Inflammatory macrophage treated with lipopolysaccharide for 1 hour (primary cell): ENCODE data around the gene PRKN.
"Not testable (repeated sequence)": the region's sequence is repeated elsewhere in the genome, so short reads cannot be mapped to it uniquely, and the experiment has no call there.

Experiments
- DNase-seq, 2 donors: peaks; one replicate each; pipeline ENCODE4 v3.0.0-alpha.2; 2020 to 2022

The PRKN gene

DNA sequence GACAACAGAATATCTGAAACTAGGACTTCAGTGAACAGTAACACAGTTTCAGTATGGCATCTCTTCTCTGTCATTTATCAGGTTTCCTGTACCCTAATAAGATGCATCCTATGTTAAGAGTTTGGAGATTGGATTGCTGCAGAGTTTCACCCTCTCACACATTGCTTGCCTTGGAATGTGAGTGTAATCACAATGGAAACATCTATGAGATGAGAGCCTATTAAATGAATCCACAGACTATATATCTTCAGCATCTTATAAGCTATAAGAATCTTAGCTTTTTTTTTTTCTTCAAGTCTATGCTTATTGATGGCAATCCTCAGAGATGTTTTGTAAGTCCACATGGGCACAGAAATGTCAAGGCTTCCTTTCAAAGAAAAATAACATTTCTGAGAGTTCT lies 292.5 kb downstream of the PRKN start:
- DNase-seq = no peak

DNA sequence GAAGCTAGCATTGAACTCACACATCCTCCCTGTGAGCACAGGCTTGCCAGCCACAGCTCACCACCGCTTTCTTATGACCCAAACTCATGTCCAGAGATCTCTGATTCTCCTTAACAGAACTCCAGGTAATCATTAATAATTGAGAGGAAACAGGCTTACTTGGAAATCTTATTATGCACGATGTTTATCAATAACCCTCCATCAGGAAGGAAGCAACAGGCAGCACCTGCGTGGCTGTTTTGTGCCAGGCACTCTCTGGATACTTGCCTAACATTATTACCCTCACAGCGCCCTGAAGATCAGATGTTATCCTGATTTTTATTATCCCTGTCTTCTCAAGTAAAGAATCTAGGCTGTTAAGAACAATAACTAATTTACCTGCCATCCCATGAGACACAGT lies 306.6 kb downstream of the PRKN start:
- DNase-seq = no peak

DNA sequence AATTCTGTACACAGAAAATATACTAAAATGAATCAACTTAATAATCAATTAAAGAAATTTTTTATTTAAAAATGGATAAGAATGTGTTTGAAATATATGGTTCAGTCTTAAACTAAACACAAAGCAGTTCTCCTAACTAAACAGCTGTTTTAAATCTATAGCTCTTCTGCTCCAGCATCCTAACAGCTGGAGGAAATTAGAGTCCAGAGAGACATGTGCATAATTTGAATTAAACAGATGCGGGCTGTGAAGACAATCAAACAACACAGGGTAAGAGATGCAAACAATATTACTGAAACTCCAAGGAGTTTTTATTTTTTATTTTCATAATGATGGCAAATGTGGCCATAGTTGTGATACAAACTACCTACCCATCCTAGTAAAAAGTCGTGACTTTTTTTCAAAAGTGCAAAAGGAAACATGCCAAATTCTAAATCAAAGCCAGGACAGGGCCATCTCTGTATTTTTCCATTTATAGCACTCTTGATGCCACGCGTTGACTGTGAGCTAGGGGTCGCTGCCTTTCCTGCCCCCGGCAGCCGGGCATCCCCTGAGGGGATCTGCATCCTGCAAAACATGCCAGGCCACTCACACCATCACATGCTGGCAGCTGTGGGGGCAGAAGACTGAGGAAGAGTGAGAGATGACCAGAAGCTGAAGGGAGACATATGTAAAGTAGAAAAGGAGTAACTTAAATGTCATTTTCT lies 310.6 kb downstream of the PRKN start:
- DNase-seq = no peak

DNA sequence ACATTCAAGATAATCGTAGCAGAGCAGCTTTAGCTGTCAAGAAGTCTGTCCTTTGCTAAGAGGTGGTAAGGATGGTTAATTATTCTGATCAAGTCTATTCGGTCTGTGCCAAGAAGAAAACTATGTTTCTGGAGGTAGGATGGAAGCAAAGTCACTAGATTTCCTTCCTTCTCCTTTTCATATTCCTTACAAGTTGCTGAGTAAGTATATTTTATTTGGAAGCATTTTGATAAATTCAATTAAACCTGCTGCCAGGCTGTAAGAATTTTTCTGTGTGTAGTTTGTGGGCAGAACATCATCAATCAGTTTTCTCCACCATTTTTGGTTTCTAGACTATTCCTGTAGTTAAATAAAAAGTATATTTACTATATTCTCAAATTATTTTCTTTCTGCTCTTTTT lies 311.3 kb downstream of the PRKN start:
- no peak for DNase-seq

DNA sequence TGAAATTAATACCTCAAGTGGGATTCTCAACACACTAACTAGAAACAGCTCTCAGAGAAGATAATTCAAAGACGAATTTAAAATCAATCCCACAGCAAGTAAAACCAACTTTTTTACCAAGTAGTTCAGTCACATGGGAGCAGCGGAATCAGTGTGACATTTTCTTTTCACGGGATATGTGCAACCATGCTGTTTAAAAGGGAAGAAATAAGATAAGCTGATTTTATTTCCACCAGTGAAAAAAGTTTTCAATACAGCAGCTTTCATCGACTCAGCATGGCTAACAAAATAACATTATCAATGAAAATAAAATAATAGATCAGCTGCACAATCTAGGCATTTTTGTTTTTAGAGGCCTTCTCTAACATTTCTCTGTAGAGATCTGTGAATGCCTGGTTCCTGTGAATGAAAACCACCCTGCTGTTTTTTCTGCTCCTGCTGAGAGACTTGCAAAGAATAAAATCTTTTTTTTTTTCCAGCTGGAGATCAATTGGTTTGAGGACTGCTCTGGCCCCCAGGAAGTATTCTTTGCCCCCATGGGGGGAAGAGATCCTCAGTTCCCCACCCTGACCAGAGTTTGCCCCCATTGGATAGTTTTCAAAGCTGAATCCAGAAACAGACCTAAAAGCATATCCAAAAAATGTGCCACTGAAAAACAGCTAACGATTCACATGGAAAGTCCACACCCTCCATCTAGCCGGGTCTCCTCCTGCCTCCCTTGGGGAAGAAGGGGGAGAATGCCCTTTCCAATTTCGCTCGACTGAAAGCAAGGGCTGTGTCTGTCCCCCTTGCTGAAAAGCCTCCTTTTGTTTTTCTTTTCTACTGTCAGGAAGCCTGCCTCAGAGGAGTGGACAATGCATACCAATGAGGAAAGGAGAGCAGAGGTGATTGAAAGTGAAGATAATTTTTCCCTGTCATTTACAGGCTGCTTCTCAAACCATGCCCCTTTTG lies 317.6 kb downstream of the PRKN start:
- DNase-seq = no peak

DNA sequence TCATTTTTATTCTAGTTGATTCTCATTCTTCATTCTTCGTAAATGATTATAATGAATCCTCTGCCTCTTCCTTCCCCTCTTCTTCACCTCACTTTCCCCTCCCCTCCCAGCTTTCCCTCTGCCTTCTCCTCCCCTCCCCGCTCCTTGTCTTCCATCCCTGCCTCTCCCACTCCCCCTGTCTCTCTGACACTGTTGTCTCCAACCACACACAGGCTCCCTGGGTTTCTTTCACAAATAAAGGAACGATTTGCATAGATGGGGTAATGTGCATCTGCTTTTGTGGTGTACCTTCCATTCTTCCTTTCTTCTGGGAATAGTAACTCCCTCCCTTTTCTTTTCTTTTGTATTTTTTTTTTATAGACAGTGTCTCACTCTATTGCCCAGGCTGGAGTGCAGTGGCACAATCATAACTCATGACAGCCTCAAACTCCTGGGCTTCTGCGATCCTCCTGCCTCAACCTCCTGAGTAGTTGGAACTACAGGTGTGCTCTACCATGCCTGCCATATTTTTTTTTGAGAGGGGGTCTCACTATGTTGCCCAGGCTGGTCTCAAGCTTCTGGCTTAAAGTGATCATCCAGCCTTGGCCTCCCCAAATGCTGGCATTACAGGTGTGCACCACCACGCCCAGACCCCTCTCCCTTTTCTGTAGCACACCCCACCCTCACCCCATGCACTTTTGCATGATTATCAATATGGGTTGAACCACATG lies 318.6 kb downstream of the PRKN start:
- DNase-seq = no peak

DNA sequence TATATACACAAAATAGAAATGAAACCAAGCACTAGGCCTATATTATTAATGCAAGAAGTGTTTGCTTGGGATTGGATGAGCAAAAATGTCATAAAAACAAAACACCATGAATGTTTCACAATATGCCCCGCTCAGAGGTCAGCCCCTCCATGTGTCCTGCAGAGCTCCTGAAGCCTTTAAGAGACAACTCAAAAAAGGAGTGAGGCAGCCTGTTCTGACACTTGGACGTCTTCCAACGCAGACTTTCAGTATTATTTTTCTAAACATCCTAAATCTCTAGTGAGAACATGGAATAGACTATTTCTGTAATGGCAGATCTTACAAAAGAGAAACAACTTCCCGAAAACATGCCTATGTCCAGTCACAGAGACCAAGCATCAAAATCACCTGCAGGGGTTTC lies 322.6 kb downstream of the PRKN start:
- no peak for DNase-seq

DNA sequence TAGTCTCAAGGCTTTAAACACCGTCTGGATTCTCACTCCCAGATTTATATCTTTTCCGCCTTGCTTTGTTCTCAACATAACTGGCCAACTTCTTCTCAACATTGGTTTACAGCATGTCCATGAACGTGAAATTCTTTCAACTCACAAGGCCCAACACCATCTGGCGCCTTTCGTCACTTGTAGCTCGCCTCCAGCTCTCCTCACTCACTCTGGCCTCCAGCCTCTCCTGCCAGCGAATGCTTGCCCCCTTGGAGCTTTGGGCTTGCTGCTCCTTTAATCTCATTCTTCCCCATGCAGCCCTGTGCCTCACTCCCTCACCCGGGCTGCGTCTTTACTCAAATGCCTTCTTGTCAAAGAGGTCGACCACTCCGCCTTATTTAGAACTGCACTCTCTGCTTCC lies 324.5 kb downstream of the PRKN start:
- no peak for DNase-seq

DNA sequence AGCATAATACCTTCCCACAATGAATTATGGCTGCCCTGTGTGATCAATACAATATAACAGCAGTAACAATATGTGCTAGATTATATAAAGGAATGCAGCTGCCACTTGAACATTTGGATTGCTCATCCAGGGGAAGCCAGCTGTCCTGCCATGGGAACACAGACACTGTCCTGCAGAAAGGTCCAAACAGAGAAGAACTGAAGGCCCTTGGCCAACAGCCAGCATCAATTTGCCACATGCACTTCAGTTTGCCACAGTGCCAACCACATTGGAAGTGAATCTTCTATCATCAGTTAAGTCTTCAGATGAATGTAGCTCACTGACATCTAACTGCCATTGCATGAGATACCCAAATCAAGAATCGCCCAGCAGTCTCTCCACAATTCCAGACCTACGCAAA lies 332.4 kb downstream of the PRKN start:
- no peak for DNase-seq

DNA sequence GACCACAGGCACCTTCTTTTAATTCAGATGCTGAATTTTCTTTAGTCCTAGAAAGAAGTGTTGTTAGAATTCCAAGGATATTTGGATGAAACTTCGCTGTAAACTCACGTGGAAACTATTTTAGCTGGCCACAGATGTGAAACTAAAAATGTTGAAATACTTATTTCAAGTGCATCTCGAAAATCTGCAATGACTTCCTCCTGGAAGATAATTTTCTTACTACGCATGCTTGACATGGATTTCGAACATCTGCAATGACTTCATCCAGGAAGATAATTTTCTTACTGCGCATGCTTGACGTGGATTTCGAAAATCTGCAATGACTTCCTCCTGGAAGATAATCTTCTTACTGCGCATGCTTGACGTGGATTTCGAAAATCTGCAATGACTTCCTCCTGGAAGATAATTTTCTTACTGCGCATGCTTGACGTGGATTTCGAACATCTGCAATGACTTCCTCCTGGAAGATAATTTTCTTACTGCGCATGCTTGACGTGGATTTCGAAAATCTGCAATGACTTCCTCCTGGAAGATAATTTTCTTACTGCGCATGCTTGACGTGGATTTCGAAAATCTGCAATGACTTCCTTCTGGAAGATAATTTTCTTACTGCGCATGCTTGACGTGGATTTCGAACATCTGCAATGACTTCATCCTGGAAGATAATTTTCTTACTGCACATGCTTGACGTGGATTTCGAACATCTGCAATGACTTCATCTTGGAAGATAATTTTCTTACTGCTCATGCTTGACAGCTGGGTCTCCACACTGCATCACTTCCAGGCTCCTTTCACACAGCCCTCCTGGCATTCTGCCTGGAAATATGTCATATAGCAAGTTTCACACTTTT lies 336.4 kb downstream of the PRKN start:
- DNase-seq = not testable (repeated sequence)

DNA sequence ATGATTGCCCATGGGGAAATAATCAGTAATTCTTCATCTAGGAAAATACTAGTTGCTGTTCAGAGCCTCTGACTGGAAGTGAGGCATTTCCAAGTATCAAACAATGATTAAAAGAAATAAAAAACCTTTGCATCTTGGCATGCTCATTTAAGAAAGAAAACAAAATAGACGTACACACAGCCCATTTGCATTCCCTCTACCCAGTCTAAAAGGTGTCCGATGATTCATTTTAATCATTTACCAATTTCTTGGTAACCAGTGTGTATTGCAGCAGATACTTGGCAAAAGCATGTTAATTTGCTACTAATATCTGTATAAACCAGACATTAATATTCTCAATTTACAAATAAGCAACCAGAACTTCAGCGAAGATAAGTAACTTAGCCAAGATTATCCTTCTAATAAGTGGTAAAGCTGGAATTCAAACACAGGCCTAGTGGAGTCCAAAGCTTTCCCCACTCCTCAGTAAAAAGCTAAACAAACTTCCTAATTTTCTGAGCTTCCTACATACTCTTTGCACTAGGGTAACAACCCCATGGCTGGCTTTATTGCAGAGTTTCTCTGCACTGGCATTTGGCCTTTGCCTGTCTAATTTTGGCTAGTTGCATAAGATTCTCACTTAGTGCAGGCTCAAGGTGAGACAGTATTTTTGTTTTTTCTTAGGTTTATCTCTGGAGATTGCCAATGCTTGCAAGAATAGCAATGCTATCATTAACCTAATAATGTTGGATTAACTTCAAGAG lies 338.1 kb downstream of the PRKN start:
- DNase-seq = no peak

DNA sequence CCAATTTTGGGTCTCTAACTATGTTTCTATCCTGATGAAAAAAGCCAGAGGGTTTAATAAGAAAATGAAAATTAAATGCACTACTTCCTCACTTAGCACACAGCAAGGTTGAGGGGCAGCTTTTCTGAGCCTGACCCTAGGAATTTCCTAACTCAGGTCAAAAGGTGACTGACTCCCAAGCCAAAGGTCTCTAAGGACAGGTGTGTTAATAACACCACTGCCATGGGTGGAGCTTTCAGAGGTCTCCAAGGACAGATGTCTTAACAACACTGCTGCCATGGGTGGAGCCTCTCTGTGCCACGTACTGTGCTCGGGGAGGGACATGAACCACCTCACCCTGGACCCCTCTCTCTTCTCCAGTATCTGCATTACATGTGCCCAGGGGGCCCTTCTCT lies 339.2 kb downstream of the PRKN start:
- no peak for DNase-seq

DNA sequence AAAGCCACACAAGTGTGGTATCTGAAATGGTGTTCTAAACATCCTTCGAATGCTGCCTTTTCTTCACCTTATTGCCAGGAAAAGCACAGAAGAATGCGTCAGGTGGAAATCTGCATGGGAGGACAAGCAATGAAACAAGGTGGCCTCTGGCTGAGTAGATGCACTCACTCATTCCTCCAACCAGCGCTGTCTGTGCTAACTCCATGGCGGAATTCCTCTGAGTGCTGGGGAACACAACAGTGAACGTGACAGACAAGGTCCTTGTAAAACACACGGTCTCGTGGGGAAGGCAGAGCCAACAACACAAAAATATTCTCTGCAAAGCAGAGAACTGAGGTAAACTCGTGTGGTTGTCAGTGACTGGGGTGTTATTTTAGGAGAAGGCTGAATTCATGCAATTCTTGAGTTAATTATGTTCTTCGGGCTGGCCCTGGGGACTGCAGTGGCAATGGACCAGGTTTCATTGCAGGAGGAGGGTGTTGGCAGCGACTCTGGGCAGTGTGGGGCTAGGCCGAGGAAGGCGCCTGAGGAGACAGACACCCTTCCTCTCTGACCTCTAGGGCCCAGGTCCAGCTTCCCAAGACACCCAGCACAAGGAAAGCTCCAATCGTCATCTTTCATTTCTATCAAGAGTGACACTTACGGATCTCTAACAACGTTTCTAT lies 339.7 kb downstream of the PRKN start:
- no peak for DNase-seq

DNA sequence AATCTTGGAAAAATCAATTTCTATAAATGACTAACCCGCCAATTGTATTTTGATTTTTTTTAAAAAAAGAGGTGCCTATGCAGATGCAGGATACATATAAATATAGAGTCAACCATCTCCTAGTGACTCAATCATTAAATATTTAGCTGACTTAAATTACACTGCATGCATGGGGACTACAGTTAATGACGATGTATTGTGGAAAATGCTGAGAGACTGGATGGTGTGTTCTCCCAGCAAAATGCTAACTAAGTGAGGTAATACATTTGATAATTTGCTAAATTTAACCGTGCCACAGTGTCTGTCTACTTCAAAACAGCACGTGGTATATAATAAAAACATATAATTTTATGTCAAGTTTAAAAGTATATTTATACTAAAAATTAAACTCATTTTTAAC lies 341.6 kb downstream of the PRKN start:
- no peak for DNase-seq

DNA sequence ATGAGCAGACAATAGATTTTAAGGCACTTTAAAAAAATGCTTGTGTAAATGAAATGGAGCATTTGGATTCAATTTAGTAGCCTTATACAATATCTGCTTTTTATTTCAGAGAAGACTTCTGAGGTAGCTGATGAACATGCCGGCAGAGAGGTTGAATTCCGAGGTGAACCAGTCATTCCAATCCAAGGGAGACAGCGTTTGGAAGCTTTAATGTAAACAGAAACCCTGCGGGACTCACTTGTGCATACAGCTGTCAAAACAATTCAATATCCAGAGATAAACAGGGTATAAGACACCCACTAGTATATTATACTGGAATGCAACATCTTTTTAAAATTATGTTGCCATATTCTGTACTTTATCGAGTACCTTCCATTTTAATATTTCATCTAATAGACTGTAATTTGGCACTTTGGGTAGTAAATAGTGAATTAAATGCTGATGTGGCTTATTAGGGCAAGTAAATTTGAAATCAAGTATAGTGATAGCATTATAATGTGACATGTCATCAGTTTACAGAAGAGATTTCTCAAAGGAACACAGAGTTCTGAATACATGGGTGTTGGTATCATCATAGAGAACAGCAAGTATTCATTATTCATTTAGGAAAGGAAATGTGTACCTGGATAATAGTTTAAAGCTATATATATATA lies 347.7 kb downstream of the PRKN start:
- no peak for DNase-seq

DNA sequence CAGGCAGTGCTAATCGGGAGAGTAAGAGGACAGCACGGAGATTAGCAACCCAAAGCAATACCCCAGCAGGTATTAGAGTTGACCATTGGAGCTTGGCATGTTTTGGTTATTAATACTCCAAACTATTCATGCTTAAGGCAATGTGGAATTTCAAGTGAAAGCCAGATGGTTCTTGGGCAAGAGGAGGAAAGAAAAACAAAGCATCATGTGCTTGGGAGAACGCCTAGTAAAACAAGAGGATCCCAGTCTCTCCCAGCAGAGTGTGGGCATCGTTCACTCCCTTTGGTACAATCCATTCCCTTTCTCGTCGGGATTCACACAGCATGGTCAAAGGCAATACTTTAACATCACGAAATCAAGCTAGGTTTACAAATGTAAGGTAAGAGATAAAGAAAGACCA lies 349.8 kb downstream of the PRKN start:
- no peak for DNase-seq

DNA sequence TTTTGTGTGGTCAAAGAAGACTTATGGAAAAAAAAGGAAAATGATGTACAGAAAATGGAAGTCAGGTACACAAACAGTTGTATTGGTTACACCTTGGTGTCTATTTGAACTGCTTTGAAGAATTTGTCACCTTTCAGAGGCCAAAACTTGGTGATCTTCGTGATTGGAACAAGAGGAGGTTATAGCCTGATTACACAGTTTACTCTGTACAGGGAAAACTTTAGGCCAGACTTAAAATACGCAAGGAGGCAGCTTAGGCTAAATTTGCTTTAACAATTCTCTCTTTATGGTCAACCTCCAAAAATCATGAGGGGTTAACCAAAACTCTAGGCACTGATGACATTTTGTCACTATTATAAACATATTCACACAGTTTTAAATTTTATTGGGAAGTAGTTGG lies 353.7 kb downstream of the PRKN start:
- DNase-seq = no peak

DNA sequence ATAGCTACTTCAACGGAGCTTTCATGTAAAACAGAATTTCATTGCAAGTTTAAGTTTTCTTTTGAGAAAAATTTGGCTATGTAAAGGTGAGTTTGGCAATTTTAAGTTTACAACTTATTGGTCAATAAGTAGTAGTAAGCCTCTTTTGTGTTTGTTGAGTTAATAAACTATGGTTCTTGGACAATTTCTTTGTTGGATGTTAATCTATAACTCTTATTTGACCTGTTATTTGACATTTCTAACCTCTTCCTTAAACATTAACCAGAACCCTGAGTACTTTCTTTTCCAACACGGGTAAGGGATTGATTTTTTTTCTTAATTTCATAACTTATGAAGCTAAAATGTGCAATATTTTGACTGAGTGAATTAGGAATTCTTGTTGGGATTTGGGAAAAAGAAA lies 354.4 kb downstream of the PRKN start:
- no peak for DNase-seq

DNA sequence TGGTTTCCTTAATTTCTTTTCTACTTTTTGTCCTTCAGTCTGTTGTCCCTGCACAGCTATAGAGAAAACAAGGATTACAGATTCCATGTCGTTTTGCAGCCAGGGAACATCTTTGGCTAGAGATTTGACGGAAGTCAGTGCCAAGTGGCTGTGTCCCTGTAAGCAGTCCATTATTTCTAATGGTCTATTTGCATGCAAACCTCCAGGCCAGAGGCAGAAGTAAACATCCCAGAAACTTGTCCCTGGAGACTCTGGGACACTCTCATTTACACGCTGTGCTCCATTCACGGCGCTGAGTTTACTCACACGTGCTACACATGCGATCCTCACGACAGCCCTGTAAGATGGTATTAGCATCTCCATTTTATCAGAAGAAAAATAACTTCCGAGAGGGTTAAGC lies 355.5 kb downstream of the PRKN start:
- DNase-seq = no peak

DNA sequence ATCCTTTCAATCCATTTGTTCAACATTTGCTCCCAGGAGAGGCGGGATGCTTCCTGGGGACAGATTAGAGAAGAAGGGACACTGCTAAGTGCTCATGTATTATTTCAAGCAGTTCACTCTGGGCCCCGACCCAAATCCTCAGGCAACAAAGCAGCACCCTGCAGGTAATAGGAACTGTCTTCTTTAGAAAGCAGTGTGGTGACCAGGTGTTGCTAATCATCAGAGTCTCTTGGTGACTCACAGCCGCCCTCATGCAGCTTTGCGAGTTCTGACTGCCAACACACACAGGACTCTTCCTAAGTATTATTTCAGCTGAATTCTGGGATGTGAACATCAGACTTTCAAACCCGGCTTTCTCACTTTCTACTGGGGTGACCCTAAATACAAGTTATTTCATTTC lies 356.4 kb downstream of the PRKN start:
- DNase-seq = no peak

DNA sequence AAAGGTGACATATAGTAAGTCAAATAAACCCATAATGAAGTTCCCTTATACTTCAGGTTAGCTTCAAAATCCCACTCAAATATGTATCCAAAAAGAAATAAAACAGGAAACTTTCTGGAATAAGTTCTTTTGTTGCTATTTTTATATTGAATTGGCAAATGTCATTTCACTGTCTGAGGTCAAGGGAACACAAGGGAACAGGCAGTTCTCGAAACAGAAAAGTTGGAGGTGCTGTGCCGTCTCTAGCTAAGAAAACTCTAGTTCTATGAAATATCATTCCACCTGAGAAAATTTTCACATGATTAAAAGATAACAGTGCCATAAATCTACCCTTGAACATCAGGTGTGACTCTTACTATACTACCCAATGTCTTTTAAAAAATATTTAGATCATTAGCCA lies 358.5 kb downstream of the PRKN start:
- DNase-seq = no peak
